ENCODE data around the gene ZNF423.

The ZNF423 gene

DNA sequence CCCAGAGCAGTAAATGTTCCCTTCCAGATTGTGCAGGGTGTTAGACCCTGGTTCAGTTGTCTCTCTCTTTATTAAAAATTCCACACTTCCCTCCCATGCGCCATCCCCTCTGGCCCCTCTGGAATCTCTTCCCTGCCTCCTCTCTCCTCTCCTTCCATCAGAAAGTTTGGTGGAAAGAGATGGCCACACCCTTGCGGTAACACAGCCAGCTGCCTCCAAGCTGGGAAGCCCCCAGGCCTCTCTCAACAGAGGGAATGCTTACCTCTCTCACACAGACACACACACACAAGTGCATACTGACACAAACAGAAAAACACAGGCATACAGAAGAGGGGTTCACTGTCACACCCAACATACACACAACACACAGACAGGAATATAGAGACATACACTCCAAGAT is 261.8 kb downstream of the ZNF423 start:
- Histone ChIP-seq H3K27me3 (ENCODE audit: control insufficient read depth, insufficient read depth, low read length) (peaks cover 13% of the 10 kb centered on the region), H3K4me3 (ENCODE audit: low read length) (no peak overlapping the region), H3K36me3 (ENCODE audit: insufficient read depth, low read length) (no peaks in the 10 kb centered on the region), H3K4me2 (ENCODE audit: low read length) (no peak overlapping the region), H3K4me1 (ENCODE audit: control insufficient read depth, insufficient read depth, low read length) (peaks cover 11% of the 10 kb centered on the region), H3K9me3 (replicated peaks; ENCODE audit: low read length) (no peaks in the 10 kb centered on the region), H3K9ac (ENCODE audit: low read depth, low read length) (no peak overlapping the region)

DNA sequence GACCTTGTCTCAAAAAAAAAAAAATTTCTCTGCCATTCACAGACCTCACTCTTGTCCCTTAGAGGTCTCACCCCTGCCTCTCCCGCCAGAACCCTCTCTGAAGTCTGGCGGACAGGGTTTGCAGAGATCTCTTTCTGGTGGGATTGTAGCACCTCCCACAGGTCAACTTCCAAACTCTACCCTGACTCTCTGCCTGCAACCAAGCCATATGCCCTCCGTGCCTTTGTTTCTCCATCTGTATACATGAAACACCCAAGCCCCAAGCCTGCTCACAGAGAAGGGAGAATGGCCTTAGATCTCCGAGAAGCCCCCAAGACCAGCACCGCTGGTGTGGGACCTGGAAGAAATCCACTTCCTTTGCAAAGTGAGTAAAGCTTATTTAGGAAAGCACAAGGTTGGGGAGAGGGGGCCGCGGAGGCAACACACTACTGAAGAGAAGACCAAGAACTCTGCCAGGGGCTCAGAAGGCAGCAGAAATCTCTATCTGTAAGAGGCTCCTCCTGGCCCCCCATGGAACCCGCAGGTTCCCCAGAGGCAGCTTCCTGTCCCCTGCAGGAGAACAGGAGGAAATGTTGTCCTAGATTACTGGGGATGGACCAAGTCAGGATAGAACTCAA is 262.4 kb downstream of the ZNF423 start:
- no peaks in the 10 kb centered on the region for H3K36me3 ChIP-seq (ENCODE audit: insufficient read depth, low read length)
- no peaks in the 10 kb centered on the region for H3K9me3 ChIP-seq (replicated peaks; ENCODE audit: low read length)
- H3K4me1 ChIP-seq (ENCODE audit: control insufficient read depth, insufficient read depth, low read length): peaks cover 11% of the 10 kb centered on the region
- H3K27me3 ChIP-seq (ENCODE audit: control insufficient read depth, insufficient read depth, low read length): peaks cover 17% of the 10 kb centered on the region
- H3K9ac ChIP-seq (ENCODE audit: low read depth, low read length): no peak overlapping the region
- no peak overlapping the region for H3K4me3 ChIP-seq (ENCODE audit: low read length)
- no peak overlapping the region for H3K4me2 ChIP-seq (ENCODE audit: low read length)

DNA sequence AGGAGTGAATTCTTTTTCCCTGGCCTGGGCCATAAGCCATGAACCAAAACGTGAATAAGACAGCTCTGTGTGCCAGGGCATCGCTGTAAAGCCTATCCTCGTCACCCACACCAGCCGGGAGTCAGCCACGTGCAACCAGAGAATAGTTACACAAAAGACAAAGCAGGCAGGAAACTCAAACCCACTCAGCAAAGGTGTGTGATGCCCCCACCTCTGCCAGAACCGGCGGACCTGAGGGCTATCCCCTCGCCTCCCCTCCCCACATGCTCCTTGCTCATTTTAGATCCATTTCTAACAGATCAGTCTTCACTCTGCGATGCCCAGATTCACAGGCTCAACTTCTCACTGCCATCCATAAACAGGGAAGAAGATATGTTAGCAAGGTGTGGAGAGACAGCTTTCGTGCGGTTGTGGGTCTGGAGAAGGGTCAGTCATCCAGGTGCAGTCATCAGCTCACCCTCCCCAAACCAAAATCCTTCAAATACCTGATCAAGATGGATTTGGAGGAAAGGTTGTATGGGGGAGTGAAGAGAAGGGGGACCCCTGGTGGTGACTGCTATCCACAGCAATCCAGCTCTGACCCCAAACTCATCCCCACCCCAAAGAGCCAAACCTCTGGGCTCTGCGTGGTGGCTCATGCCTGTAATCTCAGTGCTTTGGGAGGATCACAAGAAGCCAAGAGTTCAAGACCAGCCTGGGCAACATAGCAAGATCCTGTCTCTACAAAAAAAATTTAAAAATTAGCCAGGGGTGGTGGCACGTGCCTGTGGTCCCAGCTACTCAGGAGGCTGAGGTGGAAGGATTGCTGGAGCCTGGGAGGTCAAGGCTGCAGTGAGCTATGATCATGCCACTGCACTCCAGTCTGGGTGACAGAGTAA is 263.1 kb downstream of the ZNF423 start:
- Histone ChIP-seq H3K27me3 (ENCODE audit: control insufficient read depth, insufficient read depth, low read length) (peaks cover 20% of the 10 kb centered on the region), H3K4me2 (ENCODE audit: low read length) (no peak overlapping the region), H3K4me1 (ENCODE audit: control insufficient read depth, insufficient read depth, low read length) (peaks cover 11% of the 10 kb centered on the region), H3K9me3 (replicated peaks; ENCODE audit: low read length) (no peaks in the 10 kb centered on the region), H3K36me3 (ENCODE audit: insufficient read depth, low read length) (no peaks in the 10 kb centered on the region), H3K4me3 (ENCODE audit: low read length) (no peak overlapping the region), H3K9ac (ENCODE audit: low read depth, low read length) (no peak overlapping the region)

DNA sequence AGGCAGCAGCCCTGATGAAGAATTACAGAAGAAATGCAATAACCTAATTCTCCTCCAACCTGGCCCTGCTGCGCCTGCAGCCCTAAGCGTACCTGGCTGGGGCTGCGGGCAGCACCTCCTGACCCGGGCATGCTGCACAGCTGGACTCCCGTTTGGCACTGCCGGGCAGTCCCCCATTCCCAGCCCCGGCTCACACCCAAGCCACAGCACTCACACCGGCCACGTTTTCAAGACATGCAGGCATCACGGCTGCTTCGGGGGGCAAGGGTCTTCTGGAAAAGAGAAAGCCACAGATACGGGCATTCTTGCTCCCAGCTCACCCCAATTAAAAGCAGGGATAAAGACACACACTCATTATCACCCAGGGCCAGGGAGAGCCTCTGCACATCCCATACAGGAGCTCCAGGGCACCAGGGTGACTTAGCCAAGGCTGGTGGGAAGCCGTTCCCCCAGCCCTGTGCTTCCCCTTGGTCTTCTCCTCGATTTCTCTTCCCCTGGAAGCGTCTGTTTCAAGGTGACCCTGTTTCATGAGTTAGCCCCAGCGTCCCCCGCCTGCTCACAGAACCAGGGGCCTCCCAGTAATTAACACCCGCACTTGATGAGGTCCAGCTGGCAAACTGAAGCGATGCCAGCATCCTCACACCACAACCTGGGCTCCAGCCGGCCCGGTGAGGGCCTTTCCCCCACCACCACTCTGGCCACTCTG is 265.6 kb downstream of the ZNF423 start:
- Histone ChIP-seq H3K4me1 (ENCODE audit: control insufficient read depth, insufficient read depth, low read length) (no peaks in the 10 kb centered on the region), H3K9ac (ENCODE audit: low read depth, low read length) (no peak overlapping the region)

DNA sequence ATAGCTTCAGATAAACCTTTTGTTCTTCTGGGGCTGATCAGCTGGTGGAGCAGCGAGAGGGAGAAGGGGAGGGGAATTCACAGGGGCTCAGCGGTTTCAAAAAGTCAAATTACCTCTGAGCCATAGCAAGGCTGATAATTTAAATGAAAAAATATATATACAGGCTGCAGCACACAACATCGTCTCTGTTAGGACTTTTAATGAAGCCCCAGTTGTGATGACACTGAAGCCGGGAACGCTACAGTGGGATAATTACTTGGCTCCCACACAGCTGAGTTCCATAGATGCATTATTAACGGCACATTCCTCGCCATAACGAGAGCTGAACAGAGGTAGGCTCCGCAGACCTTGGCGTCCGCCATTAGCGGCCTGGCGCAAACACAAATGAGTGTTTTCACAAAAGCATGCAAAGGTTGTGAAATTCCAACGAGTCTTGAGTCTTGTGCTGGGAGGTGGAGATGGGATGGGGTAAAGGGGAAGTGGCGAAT is 266.3 kb downstream of the ZNF423 start:
- no peaks in the 10 kb centered on the region for H3K9me3 ChIP-seq (replicated peaks; ENCODE audit: low read length)
- H3K4me3 ChIP-seq (ENCODE audit: low read length): no peak overlapping the region
- no peak overlapping the region for H3K4me2 ChIP-seq (ENCODE audit: low read length)
- no peaks in the 10 kb centered on the region for H3K4me1 ChIP-seq (ENCODE audit: control insufficient read depth, insufficient read depth, low read length)
- H3K9ac ChIP-seq (ENCODE audit: low read depth, low read length): no peak overlapping the region
- H3K36me3 ChIP-seq (ENCODE audit: insufficient read depth, low read length): no peaks in the 10 kb centered on the region
- peaks cover 43% of the 10 kb centered on the region for H3K27me3 ChIP-seq (ENCODE audit: control insufficient read depth, insufficient read depth, low read length)

More for the DNA sequence above, 265.6 kb downstream of the ZNF423 start:
- Histone ChIP-seq H3K9me3 (replicated peaks; ENCODE audit: low read length) (no peaks in the 10 kb centered on the region), H3K4me2 (ENCODE audit: low read length) (no peak overlapping the region), H3K27me3 (ENCODE audit: control insufficient read depth, insufficient read depth, low read length) (peaks cover 38% of the 10 kb centered on the region), H3K36me3 (ENCODE audit: insufficient read depth, low read length) (no peaks in the 10 kb centered on the region), H3K4me3 (ENCODE audit: low read length) (no peak overlapping the region)

DNA sequence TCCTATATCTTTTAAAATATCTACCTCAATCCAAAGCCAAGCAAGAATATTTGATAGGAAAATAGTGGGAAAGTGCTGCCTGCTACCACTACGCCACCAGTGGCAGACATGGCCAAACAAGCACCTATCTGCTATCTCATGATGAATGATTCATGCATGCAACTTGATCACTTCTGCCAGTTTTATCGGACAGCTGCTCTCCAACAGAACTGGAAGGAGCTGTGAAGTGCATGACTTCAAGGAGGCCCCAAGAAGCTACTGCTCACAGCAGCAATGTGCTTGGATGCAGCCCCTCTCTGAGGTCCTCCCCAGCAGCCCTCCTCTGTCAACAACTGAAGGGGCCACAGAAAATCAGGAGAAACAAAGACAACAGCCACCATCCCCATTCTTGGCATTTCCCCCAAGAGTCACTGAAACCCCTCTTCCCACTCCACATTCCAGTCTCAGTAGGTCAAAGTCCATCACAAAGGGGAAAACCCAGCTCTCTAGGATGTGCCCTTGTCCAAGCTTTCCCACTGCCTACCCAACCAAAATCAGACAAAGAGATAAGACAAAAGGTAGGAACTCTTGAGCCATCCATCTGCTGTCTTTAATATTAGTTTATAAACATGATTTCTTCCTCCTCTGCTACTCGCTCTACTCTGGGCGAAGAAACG is 267.1 kb downstream of the ZNF423 start:
- Histone ChIP-seq H3K4me1 (ENCODE audit: control insufficient read depth, insufficient read depth, low read length) (no peaks in the 10 kb centered on the region), H3K9ac (ENCODE audit: low read depth, low read length) (no peak overlapping the region), H3K9me3 (replicated peaks; ENCODE audit: low read length) (no peaks in the 10 kb centered on the region), H3K4me2 (ENCODE audit: low read length) (no peak overlapping the region), H3K4me3 (ENCODE audit: low read length) (no peak overlapping the region), H3K36me3 (ENCODE audit: insufficient read depth, low read length) (no peaks in the 10 kb centered on the region), H3K27me3 (ENCODE audit: control insufficient read depth, insufficient read depth, low read length) (peaks cover 44% of the 10 kb centered on the region)

DNA sequence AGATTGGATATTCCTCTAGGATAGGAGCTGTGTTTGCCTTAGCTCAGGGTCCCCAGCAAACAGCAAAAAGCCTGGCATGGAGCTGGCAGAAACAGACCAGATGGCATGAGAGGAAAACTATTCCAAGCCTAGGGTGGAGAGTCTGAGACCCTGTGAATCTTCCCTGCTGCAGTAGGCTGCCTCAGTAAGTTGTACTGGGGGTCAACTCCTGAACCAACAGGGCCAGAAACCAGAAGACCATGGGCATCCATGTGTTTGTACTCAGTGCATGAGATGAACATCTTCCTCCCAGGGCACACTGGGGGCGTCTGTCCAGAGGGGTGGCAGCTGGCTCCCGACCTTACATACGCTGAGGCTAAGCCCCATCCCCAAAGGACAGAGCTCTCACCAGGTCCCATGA is 267.9 kb downstream of the ZNF423 start:
- Histone ChIP-seq H3K27me3 (ENCODE audit: control insufficient read depth, insufficient read depth, low read length) (peaks cover 44% of the 10 kb centered on the region), H3K9ac (ENCODE audit: low read depth, low read length) (no peak overlapping the region), H3K4me2 (ENCODE audit: low read length) (no peak overlapping the region), H3K36me3 (ENCODE audit: insufficient read depth, low read length) (no peaks in the 10 kb centered on the region), H3K4me1 (ENCODE audit: control insufficient read depth, insufficient read depth, low read length) (no peaks in the 10 kb centered on the region), H3K9me3 (replicated peaks; ENCODE audit: low read length) (no peaks in the 10 kb centered on the region), H3K4me3 (ENCODE audit: low read length) (no peak overlapping the region)

DNA sequence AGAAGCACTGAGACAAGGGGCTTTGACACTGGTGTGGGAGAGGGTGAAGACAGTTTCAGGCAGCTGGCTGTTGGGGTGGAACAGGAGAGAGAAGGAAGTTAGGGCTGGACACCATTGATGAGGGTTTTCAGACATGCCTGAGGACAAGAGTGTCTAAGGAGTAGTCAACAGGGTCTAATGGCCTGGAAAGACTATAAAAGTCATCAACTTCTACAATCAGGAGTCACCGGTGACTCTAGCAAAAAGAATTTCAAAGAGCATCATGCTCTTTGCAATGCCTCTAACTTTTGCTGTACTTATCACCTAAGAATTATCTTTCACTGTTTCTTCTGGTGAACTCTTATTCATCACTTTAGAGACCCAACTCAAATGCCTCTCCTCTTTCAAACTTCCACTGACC is 268.4 kb downstream of the ZNF423 start:
- Histone ChIP-seq H3K4me1 (ENCODE audit: control insufficient read depth, insufficient read depth, low read length) (no peaks in the 10 kb centered on the region), H3K9me3 (replicated peaks; ENCODE audit: low read length) (no peaks in the 10 kb centered on the region), H3K9ac (ENCODE audit: low read depth, low read length) (no peak overlapping the region), H3K36me3 (ENCODE audit: insufficient read depth, low read length) (no peaks in the 10 kb centered on the region), H3K4me2 (ENCODE audit: low read length) (no peak overlapping the region), H3K4me3 (ENCODE audit: low read length) (no peak overlapping the region), H3K27me3 (ENCODE audit: control insufficient read depth, insufficient read depth, low read length) (peaks cover 40% of the 10 kb centered on the region)

DNA sequence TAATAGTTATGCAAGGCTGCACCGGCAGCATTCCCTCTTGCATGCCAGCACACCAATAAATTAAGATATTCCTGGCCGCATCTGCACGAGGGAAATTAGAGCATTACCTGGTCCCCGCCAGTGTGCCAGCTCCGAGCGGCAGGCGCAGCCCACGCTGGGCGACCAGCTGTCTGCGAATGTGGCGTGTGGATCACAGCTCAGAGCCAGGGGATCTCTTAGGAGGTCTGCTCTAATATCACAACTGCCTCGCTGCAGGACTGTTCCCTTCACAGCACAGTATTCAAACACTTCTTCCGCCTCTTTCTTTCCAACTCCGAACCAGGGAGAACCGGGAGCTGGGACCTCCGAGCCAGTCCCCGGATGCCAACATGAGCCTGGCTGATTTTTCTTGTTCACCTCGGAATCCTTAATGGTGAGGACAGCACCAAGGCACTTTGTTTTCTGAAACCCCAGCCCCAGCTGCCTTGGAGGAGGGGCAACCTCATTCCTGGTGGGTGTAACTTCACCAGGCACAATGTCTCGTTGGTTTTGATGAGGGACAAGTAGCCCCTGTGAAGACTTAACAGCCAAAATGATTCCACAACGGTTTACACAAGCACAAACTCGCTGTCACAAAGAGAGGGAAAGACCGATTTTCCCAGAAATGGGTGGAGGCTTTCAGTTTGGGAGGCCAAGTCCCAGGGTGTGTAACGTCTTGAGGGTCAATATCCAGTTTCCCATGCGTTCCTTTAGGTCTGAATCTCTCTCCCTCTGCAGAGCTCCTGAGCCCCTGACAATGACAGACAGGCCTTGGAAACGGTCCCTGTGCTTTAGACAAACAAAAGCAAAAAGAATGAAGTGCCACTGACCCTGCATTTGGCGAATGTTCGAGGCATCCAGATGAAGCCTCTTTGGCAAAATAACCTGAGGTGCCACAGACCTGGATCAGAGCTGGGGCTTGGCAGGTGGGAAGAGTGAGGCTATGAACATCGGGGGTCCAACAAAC is 269.2 kb downstream of the ZNF423 start:
- peaks cover 39% of the 10 kb centered on the region for H3K27me3 ChIP-seq (ENCODE audit: control insufficient read depth, insufficient read depth, low read length)
- H3K4me2 ChIP-seq (ENCODE audit: low read length): no peak overlapping the region
- no peak overlapping the region for H3K4me3 ChIP-seq (ENCODE audit: low read length)
- no peak overlapping the region for H3K9ac ChIP-seq (ENCODE audit: low read depth, low read length)
- no peaks in the 10 kb centered on the region for H3K4me1 ChIP-seq (ENCODE audit: control insufficient read depth, insufficient read depth, low read length)
- H3K36me3 ChIP-seq (ENCODE audit: insufficient read depth, low read length): no peaks in the 10 kb centered on the region
- H3K9me3 ChIP-seq (replicated peaks; ENCODE audit: low read length): no peaks in the 10 kb centered on the region

DNA sequence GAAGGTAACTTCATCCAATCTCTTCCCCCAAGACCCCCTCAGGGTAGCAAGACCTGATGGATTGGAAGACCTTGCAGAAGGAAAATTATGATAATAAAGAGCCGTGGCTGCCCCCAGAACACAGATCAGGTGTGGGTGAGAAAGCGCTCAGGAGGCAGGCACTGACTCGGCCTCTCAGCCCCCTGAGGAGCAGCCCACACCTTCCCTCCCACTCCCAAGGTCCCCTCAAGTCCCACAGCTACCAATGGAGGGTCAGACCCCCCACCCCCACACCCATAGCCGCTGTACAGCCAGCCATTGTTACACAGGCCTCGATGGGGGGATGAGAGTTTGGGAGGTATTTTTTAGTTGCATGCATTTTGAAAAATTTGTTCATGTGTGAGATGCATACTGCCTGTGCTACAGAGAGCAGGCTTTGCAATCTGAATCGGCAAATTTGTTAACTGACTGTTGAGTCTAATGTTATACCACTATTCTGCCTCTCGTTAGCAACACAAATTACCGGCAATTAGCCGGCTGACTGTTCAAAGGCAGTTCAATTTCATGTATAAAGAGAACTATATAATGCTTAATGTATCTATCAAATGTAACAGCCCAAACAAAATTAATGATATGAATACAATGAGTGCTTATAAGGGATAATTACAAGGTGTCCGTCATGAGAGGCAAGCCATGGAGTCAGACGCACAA is 270.6 kb downstream of the ZNF423 start:
- Histone ChIP-seq H3K4me3 (ENCODE audit: low read length) (no peak overlapping the region), H3K4me2 (ENCODE audit: low read length) (no peak overlapping the region), H3K36me3 (ENCODE audit: insufficient read depth, low read length) (no peaks in the 10 kb centered on the region), H3K4me1 (ENCODE audit: control insufficient read depth, insufficient read depth, low read length) (no peaks in the 10 kb centered on the region), H3K9ac (ENCODE audit: low read depth, low read length) (no peak overlapping the region), H3K27me3 (ENCODE audit: control insufficient read depth, insufficient read depth, low read length) (peaks cover 35% of the 10 kb centered on the region), H3K9me3 (replicated peaks; ENCODE audit: low read length) (no peaks in the 10 kb centered on the region)

All from skeletal muscle satellite cell (primary cell).